IPS-NIHi7 (cell line): Measurements from ENCODE around the gene DDX46.
A peak's percentile ranks its signal among the peaks of the same experiment; 100 is the strongest.
"Not testable (repeated sequence)": the region's sequence is repeated elsewhere in the genome, so short reads cannot be mapped to it uniquely, and the experiment has no call there.

Experiments
- DNase-seq: peaks from one replicate; pipeline ENCODE4 v3.0.0; 2012; ENCODE audit warnings: mixed read lengths; ENCODE audit errors: extremely low spot score

DDX46 gene

DNA sequence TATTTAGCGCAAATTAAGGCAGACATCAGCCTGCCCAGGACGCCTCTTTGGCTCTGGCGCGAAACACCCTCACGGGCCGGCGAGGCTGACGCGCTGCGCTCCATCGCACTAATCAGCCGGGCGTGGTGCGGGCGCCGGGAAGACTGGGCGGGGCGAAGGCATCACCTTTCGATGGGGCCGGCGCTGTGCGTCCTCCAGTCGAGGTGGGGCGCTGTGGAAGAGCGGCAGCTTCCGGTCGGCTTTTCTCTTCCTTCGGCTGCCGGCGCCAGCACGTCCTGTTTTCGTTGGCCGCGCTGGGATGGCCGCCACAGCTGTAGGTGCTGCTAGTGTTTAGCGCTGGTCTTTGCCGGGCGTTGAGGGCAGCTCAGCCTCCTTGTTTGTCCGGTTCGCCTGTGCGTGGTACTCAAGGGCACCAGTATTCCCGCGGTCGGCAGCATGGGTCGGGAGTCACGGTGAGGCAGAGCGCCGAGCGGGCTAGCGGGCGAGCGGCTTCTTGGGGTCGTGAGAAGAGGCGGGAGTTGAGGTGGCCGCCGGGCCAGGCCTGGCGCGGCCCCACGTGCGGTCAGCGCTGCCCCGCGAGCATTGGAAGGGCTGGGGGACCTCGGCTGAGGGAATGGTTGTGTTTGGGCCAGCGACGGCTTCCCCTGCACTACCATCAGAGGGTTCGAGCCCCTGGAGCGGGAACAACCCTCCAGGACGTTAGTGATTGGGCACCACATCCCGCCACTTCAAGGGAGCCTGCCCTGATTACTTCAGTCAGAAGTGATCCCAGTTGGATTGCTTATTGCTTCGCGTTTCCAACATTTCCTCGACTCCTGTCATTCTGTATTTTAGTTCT is at the start of gene DDX46:
DDX46 (plus strand) TSS at position 276 of the 838 bp plus-strand sequence; CDS start at position 436, 160 bp downstream.
- DNase-seq = peak; percentile 98

GRCh38 chr5:134714120-134714519 is 44.5 kb upstream of the DDX46 start:
- peak; percentile 15 for DNase-seq

- no peak for DNase-seq
Observed at GRCh38 chr5:134714541-134714940, 44.0 kb upstream of the DDX46 start.

DNA sequence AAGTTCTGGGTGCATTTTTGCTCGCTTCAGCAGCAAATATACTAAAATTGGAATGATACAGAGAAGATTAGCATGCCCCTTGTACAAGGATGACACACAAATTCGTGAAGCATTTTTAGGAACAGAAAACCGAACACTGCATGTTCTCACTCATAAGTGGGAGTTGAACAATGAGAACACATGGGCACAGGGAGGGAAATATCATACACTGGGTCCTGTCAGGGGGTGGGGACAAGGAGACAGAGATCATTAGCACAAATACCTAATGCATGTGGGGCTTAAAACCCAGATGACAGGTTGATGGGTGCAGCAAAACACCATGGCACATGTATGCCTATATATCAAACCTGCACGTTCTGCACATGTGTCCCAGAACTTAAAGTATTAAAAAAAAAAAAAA is 43.1 kb upstream of the DDX46 start:
- not testable (repeated sequence) for DNase-seq

DNA sequence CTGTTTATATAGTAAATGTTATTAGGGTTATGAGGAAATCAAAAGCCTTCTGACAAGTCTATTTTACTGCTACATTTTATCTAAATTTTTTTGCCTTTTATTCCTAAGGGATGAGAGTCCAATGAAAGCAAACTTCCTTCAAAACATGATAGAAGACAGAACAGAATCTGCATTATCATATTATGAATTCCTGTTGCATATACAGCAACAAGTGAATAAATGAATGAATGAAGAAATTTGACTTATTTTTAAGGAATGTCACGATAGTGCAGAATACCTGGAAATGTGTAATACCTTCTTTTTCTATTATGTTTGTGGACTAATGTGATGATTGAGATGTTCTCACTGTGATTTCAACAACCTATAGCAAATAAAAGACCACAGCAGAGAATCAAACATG is 33.7 kb upstream of the DDX46 start:
- DNase-seq = no peak

- DNase-seq = no peak
Observed at GRCh38 chr5:134732819-134733218, 25.8 kb upstream of the DDX46 start.

DNA sequence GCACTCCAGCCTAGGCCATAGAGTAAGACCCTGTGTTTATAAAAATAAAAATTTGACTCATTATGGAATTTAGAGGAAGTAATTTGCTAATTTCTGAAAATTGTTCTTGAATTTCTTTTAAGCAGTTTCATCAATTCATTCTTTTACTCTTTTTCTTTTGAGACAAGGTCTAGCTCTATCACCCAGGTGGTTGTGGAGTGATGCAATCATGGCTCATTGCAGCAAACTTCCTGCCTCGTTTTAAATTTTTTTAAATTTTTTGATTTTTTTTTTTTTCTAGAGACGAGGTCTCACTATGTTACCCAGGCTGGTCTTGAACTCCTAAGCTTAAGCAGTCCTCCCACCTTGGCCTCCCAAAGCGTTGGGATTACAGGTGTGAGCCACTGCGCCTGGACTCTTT is 23.3 kb upstream of the DDX46 start:
- DNase-seq = no peak

GRCh38 chr5:134736173-134736812 is 22.3 kb upstream of the DDX46 start:
- DNase-seq = no peak

- peak; percentile 95 for DNase-seq
Observed at GRCh38 chr5:134738133-134738962, 20.2 kb upstream of the DDX46 start, which contains the start of gene CAMLG. Gene CAMLG, plus strand, starts transcription at chr5:134738548. Its CDS starts 73 bp downstream, at chr5:134738621.

- peak; percentile 29 for DNase-seq
Observed at GRCh38 chr5:134738963-134739661, 19.5 kb upstream of the DDX46 start.

- DNase-seq = no peak
Observed at GRCh38 chr5:134741052-134741451, 17.5 kb upstream of the DDX46 start.

GRCh38 chr5:134742134-134742533 is 16.4 kb upstream of the DDX46 start:
- DNase-seq = no peak

- peak; percentile 18 for DNase-seq
Observed at GRCh38 chr5:134749415-134749814, 9.2 kb upstream of the DDX46 start.

DNA sequence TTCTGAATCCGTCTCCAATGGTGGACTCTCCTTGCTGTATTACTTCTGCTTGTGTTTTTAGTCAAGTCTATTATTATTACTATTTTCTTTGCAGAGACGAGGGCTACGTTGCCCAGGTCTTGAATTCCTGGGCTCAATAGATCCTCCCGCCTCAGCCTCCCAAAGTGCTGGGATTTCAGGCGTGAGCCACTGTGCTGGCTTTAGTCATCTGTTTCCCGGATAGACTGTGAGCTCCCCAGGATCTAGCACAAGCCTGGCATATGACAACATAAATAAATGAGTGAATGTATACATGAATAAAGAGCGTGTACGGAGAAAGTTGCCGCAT is 439 bp upstream of the DDX46 start:
- no peak for DNase-seq

DNA sequence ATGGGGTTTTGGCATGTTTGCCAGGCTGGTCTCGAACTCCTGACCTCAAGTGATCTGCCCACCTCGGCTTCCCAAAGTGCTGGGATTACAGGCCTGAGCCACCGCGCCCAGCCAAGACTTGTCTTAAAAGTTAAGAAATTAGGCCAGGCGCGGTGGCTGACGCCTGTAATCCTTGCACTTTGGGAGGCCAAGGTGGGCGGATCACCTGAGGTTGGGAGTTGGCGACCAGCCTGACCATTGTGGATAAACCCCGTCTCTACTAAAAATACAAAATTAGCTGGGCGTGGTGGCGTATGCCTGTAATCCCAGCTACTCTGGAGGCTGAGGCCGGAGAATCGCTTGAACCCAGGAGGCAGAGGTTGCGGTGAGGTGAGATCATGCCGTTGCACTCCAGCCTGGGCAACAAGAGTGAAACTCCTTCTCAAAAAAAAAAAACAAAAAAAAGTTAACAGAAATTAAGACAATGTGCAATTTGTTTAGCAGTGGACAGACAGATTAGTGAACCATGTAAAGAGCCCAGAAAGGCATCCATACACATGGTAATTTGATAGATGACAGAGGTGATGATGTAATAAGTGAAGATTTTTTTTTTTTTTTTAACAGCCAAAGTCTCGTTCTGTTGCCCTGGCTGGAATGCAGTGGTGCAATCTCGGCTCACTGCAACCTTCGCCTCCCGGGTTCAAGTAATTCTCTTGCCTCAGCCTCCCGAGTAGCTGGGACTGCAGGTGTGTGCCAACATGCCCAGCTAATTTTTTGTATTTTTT is 9.1 kb downstream of the DDX46 start:
- DNase-seq = not testable (repeated sequence)

DNA sequence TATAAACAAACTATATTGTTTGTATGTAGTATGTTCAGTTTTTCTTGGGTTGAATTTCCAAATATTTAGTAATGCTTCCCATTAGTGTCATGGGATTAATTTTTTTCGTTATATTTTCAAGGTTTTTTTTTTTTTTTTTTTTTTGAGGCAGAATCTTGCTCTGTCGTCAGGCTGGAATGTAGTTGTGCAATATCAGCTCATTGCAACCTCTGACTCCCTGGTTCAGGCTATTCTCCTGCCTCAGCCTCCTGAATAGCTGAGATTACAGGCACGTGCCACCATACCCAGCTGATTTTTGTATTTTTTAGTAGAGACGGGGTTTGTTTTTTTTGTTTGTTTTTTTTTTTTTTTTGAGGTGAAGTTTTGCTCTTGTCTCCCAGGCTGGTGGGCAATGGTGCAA is 10.6 kb downstream of the DDX46 start:
- DNase-seq = no peak

- no peak for DNase-seq
Observed at GRCh38 chr5:134772461-134773125, 14.0 kb downstream of the DDX46 start.

GRCh38 chr5:134777366-134777765 is 18.8 kb downstream of the DDX46 start:
- DNase-seq = no peak

- DNase-seq = no peak
Observed at GRCh38 chr5:134784241-134784920, 25.8 kb downstream of the DDX46 start.
